AG09319 (cell line): ENCODE data around the gene PYY.

Source experiments
- DNase-seq: peaks from one replicate; pipeline ENCODE4 v3.0.0-alpha.2; 2010; ENCODE audit warnings: low read depth; ENCODE audit errors: extremely low read depth
- TF ChIP-seq, protein P1 (sequence below): IDR thresholded peaks from 2 replicates; pipeline ENCODE4 v1.5.1; 2011; ENCODE audit warnings: low read depth, mild to moderate bottlenecking, inconsistent platforms, low read length, moderate library complexity

Gene PYY

GRCh38 chr17:43927060-43927864 lies 26.5 kb downstream of the PYY start:
- no peak for DNase-seq
- TF ChIP-seq, protein P1, sequence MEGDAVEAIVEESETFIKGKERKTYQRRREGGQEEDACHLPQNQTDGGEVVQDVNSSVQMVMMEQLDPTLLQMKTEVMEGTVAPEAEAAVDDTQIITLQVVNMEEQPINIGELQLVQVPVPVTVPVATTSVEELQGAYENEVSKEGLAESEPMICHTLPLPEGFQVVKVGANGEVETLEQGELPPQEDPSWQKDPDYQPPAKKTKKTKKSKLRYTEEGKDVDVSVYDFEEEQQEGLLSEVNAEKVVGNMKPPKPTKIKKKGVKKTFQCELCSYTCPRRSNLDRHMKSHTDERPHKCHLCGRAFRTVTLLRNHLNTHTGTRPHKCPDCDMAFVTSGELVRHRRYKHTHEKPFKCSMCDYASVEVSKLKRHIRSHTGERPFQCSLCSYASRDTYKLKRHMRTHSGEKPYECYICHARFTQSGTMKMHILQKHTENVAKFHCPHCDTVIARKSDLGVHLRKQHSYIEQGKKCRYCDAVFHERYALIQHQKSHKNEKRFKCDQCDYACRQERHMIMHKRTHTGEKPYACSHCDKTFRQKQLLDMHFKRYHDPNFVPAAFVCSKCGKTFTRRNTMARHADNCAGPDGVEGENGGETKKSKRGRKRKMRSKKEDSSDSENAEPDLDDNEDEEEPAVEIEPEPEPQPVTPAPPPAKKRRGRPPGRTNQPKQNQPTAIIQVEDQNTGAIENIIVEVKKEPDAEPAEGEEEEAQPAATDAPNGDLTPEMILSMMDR = no peak

DNA sequence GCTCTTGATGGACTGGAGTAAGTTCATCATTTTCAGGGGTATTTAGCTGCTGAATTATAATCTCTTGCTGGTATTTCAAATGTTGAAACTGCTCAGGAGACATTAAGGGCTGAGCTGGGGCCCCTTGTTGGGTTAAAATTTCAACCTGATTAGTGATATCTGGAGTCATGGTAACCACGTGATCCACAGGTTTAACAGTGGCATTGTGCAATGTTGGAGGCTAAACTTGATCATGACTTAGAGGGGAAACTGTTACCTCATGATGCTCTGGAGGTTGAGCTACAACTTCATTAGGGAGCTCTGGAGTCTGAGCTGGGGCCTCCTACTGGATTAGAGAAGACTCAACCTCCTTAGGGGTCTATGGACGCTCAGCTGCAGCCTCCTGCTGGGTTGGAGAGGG lies 29.2 kb downstream of the PYY start:
- DNase-seq = no peak
- TF ChIP-seq, protein P1 = no peak

DNA sequence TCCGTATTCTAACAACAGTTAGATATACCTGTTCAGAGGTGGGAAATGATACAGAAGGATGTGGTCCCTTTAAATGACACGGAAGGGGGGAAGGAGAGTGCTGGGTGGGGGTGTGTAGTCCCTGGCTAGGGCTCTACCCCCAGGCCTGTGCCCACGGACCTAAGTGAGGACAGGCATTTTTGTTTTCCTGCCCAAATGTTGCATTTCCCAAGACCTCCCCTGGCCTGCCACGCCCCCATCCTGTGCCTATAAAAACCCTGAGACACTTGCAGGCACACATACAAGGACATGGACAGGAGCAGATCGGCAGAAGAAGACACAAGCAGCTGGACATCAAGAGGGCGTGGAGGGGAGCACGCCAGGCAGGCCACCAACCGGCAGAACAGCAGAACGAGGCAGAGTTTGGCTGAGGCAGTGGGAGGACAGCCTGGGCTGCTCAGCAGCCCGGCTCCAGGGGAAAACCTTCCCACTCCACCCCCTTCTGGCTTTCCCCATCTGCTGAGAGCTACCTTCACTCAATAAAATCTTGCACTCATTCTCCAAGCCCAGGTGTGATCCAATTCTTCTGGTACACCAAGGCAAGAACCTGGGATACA lies 33.1 kb downstream of the PYY start:
- DNase-seq = no peak
- TF ChIP-seq, protein P1 = no peak

GRCh38 chr17:43918026-43918389 lies 35.7 kb downstream of the PYY start:
- DNase-seq = no peak
- TF ChIP-seq, protein P1 = no peak

GRCh38 chr17:43917348-43918025 lies 36.3 kb downstream of the PYY start:
- DNase-seq = no peak
- TF ChIP-seq, protein P1 = peak; percentile 43

- DNase-seq = no peak
- TF ChIP-seq, protein P1 = no peak
These were observed 36.8 kb downstream of the PYY start for GRCh38 chr17:43917016-43917347.

DNA sequence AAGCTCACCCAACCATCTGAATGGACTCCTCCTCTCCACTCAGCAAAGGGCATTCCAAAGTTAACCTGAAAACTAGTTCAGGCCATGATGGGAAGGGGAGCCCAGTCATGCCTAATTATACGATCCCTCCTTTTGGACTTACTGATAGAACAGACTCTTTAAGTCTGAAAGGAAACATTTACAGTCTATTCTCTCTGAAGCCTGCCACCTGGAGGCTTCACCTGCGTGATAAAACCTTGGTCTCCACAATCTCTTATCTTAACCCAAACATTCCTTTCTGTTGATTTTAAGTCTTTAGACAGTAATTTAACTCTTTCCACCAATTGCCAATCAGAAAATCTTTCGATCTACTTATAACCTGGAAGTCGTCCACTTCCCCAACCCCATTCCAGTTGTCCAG lies 37.4 kb downstream of the PYY start:
- TF ChIP-seq, protein P1 = no peak
- no peak for DNase-seq
